NCI-H2196 (cell line): Measurements from ENCODE around the gene GTF2H4.
"Not testable (repeated sequence)": the region's sequence is repeated elsewhere in the genome, so short reads cannot be mapped to it uniquely, and the experiment has no call there.

Experiments used
- DNase-seq: peaks from one replicate; lab custom pipeline; 2025; ENCODE audit not compliant: unreplicated experiment; lab: John Stamatoyannopoulos, UW

The GTF2H4 gene

GRCh38 chr6:30907758-30908591 is at the start of gene GTF2H4:
TSS of gene GTF2H4 (plus strand) at chr6:30908207.
- DNase-seq: peak; percentile 99

- DNase-seq: not testable (repeated sequence)
These were observed 48.3 kb upstream of the GTF2H4 start for GRCh38 chr6:30859726-30860125.

- no peak for DNase-seq
These were observed 46.6 kb upstream of the GTF2H4 start for GRCh38 chr6:30861257-30862048.

GRCh38 chr6:30862156-30862875 is 45.7 kb upstream of the GTF2H4 start:
- DNase-seq: no peak

GRCh38 chr6:30864325-30864724 is 43.7 kb upstream of the GTF2H4 start:
- no peak for DNase-seq

- DNase-seq: not testable (repeated sequence)
These were observed 38.7 kb upstream of the GTF2H4 start for GRCh38 chr6:30869241-30869749.

GRCh38 chr6:30870546-30870945 is 37.5 kb upstream of the GTF2H4 start:
- no peak for DNase-seq

- no peak for DNase-seq
These were observed 36.3 kb upstream of the GTF2H4 start for GRCh38 chr6:30871592-30872183.

- DNase-seq: no peak
These were observed 34.8 kb upstream of the GTF2H4 start for GRCh38 chr6:30873137-30873640.

GRCh38 chr6:30873795-30874194 is 34.2 kb upstream of the GTF2H4 start:
- not testable (repeated sequence) for DNase-seq

- DNase-seq: peak; percentile 94
These were observed 32.6 kb upstream of the GTF2H4 start for GRCh38 chr6:30875244-30876038.

- peak; percentile 36 for DNase-seq
These were observed 31.8 kb upstream of the GTF2H4 start for GRCh38 chr6:30876039-30876730.

GRCh38 chr6:30877419-30878262 is 30.4 kb upstream of the GTF2H4 start:
- peak; percentile 90 for DNase-seq

GRCh38 chr6:30879684-30880427 is 28.2 kb upstream of the GTF2H4 start:
- DNase-seq: no peak

- DNase-seq: no peak
These were observed 27.2 kb upstream of the GTF2H4 start for GRCh38 chr6:30880698-30881252.

GRCh38 chr6:30881392-30882203 is 26.4 kb upstream of the GTF2H4 start:
- DNase-seq: no peak
